Middle frontal gyrus (tissue), 1 donor: ENCODE data around the gene IQCE.

Source experiments
- DNase-seq: peaks from one replicate; pipeline ENCODE4 v3.0.0-alpha.2; 2015; ENCODE audit warnings: low spot score; ENCODE audit errors: extremely low spot score

Gene IQCE

DNA sequence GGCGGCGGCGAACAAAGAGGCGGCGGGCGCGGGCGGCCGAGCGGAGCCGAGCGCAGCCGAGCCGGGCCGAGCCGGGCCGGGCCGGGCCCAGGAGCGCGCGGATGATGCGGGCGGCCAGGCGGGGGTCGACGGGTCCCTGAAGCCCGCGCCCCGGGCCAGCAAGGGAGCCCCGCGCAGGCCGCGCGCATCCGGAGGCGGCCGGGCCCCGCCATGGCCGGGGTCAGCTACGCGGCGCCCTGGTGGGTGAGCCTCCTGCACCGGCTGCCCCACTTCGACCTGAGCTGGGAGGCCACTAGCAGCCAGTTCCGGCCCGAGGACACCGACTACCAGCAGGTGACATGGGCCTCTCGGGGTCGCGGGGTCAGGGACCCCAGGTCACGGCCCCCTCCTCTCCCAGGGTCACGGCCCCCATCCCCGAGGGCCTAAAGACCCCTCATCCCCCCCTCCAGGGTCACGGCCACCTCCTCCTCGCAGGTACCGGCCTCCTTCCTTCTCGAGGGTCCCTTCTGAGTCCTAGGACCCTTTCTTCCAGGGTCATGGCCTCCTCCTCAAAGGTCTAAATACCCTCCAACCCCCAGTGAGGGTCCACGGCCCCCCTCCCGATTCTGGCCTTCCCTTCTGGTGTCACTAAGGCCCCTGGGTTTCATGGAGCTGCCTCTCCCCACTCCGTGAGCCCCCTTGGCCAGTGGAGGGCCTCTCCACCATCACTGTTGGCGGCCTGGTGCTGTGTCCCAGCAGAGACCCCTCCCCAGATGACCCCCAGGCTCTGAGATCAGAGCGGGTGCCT is 73.4 kb downstream of the IQCE start, which contains the start of gene TTYH3:
Gene TTYH3 (plus strand): TSS at position 41 of the 787 bp plus-strand sequence. CDS start 170 bp downstream, at position 211.
- DNase-seq: no peak

DNA sequence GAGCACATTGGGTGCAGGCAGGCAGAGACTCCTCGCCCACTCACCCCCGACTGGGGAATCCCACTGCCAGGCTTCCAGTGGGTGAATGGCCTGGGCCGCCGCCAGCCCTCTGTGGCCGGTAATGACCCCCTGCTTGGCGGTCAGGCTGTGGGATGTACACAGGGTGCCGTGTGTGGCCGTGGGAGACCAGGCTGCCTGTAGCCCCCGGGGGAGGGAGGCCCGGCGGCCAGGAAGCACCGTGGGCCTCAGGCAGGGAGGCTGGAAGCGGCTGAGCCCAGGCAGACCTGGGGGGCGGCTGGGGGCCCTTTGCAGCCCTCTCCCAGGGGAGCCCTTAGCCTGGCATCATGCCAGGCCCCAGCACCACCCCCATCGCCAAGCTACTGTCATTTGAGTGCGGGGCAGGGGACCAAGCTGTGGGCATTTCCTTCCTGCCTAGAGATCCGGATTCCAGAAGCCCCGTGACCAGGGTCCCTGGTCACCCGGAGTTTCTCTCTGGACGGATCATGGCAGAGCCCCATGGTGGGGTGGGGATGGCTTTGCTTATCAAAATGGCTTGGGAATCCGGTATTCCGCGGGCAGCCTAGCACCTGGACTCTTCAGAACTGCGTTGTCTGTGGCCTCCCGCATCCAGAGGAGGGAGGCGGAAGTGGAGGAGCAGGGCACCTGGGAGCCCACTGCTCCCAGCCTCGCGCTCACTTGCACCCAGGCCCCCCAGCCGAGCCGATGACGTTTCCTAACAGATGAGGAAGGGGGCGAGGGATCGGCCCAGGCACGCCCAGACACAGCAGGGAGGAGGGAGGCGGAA is 74.2 kb downstream of the IQCE start:
- DNase-seq: no peak

DNA sequence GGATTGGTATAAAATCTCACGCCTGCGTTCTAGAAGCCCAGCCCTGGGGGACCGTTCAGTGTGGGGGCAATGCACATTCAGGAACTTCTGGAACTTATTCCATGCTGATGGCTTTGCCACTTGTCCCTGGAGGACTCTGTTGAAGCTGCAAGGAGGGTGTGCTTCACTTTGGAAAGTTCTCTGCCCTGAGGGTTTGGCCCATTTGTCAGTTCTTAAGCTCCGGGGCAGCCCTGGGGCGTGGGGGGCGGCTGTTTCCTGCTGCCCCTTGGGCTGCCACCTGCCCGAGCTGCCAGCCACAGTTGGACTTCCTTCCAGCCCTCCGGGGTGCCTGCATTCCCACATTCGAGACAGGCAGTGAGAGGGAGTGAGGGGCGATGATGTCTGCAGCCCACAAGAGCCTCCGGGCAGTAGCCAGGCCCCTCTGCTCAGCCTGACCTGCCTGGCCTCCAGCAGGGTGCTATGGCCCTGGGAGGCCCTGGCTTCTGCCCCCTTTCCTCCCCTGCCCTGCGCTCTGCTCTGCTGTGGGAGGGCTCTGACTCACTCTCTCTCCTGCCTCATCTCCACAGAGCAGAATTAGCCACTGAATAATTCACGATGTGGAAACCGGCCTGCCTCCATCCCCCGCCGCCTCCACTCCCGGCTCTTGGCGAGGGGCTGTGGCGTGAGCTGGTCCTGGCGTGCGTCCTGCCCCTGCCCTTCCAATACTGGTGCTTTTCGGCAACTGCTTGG is 74.9 kb downstream of the IQCE start:
- no peak for DNase-seq

DNA sequence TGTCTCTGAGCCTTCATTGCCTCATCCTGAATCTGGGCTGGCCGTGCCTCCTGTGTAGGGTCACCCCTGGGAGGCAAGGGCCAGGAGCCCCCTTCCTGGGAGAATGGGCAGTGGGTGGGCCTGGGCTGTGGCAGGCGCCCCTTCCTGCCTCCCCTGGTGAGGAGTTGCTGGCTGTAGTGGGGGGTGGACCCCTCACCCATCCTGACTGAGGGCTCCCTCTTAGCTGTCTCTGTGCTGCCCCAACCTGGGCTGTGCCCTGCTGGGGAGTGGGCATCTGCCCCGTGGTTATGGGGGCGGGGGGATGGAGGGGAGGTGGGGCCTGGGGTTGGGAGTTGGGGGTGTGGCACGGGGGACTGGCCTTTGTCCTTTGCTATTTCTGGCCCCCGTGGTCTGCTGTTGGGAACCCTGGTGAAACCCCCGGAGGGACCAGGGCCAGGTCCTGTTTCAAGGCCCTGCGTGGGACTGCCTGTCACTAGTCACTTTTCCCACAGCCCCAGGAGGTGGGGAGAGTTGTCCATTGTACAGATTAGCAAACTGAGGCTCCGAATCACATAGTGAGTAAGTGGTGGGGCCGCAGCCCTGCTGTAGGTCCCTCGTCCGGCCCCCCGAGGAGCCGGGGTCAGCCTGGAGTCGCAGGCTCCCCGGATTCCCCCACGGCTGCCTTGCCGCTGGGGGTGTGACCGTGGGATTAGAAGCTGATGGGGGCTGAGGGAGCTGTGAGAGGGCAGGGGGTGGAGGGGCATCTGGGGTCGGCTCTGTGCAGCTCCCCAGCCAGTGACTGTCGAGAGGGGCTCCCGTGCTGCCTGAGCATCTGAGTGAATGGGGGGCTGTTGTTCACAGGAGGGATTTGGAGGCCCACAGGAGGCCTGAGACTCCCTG is 75.7 kb downstream of the IQCE start:
- DNase-seq: no peak

DNA sequence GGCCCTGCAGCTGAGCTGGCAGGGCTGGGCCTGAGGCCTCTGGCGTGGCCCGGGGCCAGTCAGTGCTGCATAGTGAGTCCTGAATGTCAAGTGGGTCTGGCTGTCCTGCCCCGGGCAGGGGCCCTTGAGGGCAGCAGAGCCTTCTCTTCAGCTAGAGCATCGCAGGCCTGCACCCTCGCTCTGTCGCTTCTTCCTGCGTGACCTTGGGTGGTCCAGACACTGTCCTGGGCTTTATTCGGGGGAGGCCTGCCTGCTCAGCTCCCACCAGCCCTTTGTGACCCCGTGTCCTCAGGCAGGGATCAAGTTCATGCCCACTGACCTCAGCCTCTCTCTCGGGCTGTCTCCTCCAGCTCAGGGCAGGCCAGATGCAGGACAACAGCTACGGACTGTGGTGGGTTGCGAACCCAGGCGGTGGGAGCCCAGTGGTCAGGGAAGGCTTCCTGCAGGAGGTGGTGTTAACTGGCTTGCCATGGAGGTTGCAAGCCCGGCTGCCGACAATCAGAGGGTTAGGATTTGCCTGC is 76.4 kb downstream of the IQCE start:
- no peak for DNase-seq

DNA sequence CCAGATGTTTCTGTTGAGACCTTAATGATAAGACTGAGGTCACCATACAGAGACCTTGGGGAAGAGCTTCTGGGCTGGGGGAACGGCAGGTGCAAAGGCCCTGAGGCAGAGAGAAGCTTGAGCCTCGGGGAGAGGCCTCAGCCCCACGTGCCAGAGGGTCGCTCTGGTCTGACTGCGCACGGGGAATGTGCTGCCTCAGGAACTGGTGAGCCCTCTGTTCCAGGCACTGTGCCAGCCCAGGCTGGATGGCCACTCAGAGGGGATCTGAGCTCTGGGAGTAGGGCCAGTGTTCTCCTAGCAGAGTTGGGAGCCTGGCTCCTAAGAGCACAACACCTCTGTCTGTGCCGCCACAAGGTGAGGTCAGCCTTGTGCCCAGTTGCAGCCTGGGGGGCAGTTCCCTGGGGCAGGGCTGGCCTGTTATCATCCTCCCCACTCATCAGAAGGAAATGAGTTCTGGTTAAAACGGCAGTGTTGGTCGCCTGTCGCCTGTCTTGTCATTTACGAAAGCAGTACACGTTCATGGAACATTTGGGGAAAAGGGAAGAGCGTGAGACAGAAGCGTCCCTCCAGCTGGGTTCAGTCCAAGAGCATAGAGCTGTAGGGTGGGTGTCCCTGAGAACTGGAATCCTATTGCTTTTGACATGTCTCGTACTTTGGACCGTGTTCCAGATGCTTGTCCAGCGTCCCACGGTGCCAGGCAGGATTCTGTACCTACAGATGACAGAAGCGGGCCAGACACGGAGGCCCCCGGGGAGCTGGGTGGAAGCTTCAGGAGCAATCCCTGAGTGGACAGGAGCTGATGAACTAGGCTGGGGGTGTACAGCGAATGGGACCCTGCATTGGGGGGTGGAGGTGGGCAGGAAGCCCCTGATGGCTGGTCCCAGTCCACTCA is 77.3 kb downstream of the IQCE start:
- DNase-seq: no peak

DNA sequence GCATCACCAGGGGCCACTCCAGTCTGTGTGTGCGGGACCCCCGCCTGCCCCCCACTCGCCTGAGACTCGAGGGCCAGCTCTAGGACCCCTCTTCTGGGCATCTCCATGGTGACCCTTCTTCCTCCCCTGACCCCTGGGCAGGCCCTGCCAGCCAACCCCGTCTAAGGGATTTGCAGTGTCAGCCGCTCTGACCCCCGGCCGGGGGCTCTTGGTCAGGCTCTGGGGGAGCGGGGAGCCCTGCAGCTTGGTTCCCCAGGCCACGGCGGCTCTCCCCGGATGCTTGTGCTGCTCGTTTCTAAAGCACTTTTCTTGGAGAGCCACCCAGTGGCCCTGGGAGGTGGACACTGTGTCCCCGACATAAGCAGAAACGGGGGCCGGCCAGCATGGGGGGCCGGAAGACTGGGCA is 78.3 kb downstream of the IQCE start:
- no peak for DNase-seq

DNA sequence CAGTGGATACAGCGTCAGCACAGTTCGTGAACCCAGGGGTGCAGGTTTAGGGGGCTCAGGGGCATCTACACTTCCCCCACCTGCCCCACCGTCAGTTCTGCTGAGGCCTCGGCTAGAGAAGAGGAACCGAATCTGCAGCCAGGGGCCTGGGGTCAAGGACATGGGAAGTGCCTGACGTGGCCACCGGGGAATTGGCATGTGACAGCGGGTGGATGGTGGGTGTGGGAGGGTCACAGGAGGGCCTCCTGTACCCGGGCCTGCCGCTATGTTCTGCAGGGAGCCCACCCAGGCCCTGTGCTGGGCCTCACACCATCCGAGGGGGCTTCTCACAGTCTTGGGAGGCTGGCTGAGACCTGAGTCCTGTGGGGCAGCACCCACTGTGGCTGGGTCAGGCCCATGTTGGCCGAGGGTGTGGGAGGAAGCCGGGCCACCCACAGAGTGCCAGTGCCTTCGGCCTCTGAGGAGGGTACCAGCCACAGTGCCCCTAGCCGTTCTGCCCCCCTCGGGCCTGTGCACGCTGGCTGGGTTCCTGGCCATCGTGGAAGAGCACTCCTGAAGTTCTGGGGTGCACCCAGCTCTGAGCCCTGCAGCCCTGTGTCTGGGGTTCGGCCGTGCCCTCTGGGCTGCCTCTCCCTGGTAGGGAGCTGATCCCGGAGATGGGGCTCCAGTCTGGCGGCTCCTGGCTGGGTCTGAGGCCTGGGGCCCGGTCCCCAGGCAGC is 78.9 kb downstream of the IQCE start:
- no peak for DNase-seq

DNA sequence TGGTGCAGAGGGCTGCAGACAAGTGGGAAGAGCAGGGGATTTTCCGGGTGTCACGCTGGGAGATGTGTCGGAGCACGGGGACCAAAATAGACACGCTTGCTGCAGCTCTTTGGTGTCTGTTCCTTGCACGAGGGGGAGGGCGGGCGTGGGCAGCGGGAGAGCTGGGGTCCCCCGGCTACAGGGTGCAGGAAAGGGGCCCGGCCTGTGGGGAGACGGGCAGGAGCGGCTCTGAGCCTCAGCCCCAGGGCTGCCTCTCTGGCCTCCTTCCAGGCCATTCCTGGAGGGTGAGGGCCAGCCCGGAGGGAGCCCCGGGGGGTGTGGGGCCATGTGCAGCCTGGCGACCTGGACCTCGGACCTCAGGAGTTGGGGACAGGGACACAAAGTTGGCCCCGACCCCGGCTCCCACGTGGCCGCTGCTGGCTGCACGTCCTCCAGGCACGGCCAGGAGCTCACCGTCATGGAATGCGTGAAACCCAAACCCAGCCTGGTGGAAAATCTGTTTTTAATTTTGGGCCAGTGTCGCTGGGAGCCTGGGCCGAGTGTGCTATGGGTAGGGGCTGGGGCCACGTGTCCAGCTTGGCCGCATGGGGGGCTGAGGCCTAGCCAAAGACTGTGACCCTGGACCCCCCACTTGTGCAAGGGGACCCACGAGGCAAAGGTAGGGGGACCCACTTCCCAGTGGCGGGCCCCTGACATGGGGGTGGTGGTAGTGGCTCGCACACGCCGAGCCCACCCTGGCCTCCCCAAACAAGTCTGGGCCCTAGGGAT is 79.6 kb downstream of the IQCE start:
- DNase-seq: no peak

DNA sequence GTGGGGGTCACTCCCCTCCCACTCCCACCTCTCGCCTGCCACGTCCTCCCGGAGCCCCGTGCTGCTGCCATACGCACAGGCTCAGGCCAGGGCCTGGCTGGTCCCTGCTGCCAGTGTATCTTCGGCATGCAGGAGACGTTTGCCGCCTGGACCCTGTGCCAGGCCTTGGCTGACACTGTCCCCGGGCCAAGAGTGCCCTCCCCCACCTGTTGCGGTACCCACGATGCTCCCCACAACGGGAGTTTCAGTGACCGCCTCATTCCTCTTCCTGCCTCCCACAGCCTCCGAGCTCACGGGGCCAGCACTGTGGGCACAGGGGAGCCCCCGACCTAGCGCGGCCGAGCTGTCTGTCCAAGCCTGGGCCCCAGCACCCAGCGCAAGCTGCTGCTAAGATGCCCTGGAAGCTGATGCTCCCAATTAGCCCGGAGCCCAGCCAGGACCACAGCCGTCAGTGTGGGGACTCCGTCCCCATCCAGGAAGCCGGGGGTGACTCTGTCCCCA is 80.5 kb downstream of the IQCE start:
- DNase-seq: no peak

DNA sequence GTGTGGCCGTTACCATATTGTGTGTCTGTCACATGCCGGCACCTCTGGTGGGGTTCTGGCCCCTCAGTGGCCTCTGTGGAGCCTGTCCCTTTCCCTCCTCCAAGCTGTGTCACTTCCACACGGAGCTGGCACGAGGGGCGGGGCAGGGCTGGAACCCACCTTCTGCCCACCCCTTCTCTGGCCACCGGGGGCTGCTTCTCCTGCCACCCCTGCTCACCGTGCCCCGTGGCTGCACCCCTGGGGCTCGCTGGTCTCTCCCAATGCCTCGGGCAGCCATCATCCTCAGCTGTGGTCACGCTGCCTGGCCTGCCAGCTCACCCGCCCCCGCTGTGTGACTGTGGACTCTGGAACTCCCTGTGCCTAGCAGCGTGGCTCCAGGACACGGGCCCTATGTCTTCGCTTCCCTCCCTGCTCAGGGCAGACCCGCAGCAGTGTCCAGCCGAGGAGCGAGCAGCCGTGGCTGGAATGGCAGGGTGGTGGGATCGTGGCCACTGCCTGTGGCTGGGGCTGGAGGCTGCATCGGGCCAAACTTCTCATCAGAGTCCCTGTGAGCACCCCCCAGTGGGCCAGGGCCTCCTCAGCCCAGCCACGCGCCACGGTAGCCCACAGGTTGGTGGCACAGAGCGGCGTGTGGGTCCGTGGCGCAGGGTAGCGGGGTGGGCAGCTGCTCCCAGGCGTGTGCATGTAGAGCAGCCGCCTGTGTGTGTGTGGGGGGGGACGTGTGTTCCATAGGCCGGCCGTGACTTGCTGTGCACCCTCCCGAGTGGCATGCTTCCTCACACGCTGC is 81.1 kb downstream of the IQCE start:
- no peak for DNase-seq

DNA sequence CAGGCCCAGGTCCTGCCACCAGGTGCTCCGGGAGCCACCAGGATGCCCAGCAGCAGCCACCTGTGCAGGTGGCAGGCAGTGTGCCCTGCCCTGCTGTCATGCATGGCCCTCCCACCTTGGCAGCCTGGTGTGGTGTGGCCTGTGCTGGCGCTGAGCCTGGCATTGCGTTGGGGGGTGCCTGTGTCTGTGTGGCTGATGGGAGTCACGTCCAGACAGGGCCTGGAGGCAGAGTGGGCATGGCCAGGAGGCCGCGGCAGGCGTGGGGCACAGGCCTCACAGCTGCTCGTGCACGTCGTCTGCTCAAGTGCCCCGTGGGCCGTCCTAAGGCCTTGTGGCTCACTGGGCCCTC is 81.7 kb downstream of the IQCE start:
- no peak for DNase-seq

DNA sequence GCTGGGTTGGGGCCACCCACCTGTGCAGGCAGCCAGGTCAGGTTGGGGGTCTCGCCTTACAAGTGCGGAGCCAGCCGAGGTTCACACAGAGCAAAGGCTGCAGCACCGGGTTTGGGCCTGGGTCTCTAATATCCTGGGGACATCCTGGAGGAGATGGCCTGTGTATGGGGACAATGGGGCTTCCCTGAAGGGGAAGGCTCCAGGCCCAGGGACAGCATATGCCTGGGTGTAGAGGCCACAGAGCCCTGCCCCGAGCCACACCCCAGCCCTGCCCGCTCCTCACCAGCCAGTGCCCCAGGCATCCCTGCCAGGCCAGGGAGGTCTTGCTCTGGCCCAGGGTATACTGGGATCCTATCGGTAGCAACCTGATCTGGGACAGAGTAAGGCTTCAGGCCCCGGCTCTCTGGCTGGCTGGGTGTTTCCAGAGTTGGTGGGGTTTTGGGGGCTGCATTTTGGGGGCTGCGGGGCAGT is 82.1 kb downstream of the IQCE start:
- DNase-seq: no peak

DNA sequence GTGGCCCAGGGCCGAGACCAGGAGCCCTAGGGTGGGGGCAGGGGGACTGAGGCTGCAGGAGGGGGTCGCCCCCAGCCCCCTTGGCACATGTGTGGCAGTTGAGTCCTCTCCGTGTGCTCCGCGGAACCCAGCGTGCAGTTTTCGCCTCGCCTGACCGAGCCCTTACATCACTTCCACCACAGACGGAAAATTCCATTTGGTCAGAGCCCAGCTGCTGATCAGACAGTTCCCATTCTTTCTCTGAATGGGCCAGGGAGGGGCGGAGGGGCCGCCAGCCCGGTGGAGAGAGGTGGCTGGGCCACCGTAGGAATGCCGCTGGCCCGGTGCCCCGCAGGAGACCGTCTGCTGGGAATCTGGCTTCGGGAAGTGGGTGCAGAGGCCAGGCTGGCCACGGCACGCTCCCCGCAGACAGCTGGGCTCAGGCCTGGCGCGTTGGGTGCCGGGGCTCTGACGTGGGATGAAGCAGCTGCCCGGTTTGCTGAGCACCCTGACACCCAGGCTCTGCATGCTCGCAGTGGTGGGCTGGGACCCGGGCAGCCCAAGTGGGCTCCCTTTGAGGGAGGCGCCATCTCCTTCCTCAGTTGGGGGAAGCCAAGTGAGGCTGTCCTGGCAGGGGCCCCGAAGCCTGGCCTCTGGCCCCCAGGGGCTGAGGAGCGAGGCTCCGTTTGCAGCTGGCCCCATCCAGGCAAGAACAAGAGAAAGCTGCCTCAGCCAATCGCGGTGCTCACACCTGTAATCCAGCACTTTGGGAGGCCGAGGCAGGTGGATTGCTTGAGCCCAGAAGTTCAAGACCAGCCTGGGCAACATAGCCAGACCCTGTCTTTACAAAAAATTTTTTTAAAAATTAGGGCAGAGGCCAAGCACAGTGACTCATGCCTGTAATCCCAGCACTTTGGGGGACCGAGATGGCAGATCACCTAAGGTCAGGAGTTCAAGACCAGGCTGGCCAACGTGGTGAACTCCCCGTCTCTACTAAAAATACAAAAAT is 82.9 kb downstream of the IQCE start:
- no peak for DNase-seq

DNA sequence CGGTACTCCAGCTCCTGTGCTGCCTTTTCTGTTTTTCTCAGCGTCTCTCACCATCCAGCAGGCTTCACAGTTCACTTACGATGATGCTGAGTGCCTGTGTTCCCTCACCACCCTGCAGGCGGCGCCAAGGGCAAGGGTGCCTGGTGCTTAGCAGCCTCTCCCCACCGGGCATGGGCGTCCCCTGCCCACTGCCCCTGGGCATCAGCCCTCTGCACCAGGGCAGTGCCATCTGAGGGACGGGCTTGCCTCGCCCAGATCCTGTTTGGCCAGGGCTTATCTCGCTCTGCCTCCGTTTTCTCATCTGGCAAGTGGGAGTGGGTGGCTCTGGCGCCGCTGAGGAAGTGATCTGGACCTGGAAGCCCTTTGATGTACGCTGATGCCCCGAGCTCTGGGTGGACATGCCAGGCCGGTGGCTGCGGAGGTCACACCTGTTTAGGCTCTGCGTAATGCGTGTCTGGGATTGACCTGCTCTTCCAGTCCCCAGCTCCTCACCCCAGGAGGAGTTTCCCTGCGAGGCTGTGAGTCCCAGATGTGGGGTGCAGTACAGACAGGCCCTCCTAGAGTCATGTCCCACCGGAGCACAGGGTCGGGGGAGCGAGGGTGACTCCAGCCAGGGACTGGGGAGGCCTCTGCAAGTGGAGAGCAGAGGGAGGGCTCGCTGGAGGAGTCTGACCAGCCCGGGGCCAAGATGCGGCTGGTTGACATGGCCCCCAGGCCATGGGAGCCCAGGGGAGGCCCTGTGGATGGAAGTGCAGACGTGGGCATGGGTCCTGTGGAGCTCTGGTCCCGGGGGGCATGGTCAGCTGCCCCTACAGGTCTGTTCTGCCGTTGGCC is 84.8 kb downstream of the IQCE start:
- no peak for DNase-seq
